RPMI7951 (cell line): ENCODE results near the gene C12orf57. TPM values are rescaled to one million over a fixed set of nuclear protein-coding genes. Genes with fewer than 3 reads are reported as not detected.

Source experiments
- DNase-seq: peaks from one replicate; pipeline ENCODE4 v3.0.0-alpha.2; 2012; ENCODE audit warnings: low read depth
- total RNA-seq: library from RNA; depleted of rRNA; stranded (reverse); fragments of >200 nt; shearing (Covaris generic); gene quantifications from 2 replicates; pipeline ENCODE4 v1.2.3, GENCODE V29; 2014

C12orf57 gene
- total RNA-seq, 1 experiment from 2014 or later: 245 TPM

DNA sequence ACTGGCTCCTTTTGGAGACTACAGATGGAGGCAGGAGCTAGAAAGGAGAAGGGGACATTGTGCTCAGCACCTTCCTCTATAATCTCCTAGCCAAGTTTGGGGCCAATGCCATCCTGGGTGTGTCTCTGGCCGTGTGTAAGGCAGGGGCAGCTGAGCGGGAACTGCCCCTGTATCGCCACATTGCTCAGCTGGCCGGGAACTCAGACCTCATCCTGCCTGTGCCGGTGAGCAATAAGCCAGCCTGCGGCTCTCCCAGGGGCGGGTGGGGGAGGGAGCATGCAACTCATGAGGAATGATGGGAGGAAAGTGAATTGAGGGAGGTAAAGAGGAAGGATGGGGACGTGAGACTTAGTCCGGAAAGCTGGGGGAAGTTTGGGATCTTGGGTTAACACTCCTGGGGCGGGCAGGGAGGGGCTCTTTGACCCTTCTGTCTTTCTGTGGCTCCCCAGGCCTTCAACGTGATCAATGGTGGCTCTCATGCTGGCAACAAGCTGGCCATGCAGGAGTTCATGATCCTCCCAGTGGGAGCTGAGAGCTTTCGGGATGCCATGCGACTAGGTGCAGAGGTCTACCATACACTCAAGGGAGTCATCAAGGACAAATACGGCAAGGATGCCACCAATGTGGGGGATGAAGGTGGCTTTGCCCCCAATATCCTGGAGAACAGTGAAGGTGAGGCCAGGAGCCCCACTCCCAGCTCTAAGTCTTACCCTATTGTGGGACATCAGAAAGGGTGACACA is 26.2 kb upstream of the C12orf57 start:
- no peak for DNase-seq

DNA sequence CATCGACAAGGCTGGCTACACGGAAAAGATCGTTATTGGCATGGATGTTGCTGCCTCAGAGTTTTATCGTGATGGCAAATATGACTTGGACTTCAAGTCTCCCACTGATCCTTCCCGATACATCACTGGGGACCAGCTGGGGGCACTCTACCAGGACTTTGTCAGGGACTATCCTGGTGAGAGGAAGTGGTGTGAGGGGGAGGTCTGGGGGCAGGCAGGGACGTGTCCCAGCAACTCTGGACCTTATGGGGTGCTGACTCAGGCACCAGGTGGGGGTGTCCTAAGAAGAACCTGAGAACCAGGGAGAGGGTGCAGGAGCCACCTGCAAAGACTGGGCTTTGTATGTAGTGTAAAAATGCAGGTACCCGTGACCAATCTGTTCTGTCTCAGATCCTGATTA is 24.2 kb upstream of the C12orf57 start:
- no peak for DNase-seq

DNA sequence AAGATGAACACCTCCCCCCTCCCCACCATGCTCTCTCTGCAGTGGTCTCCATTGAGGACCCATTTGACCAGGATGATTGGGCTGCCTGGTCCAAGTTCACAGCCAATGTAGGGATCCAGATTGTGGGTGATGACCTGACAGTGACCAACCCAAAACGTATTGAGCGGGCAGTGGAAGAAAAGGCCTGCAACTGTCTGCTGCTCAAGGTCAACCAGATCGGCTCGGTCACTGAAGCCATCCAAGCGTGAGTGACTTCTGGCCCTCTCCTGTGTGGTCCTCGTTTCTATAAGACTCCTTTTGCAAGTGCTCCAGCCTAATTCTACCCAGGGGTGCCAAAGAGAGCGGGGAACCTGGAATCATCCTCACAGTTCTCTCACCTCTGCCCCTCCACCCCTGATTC is 22.3 kb upstream of the C12orf57 start:
- DNase-seq: no peak

DNA sequence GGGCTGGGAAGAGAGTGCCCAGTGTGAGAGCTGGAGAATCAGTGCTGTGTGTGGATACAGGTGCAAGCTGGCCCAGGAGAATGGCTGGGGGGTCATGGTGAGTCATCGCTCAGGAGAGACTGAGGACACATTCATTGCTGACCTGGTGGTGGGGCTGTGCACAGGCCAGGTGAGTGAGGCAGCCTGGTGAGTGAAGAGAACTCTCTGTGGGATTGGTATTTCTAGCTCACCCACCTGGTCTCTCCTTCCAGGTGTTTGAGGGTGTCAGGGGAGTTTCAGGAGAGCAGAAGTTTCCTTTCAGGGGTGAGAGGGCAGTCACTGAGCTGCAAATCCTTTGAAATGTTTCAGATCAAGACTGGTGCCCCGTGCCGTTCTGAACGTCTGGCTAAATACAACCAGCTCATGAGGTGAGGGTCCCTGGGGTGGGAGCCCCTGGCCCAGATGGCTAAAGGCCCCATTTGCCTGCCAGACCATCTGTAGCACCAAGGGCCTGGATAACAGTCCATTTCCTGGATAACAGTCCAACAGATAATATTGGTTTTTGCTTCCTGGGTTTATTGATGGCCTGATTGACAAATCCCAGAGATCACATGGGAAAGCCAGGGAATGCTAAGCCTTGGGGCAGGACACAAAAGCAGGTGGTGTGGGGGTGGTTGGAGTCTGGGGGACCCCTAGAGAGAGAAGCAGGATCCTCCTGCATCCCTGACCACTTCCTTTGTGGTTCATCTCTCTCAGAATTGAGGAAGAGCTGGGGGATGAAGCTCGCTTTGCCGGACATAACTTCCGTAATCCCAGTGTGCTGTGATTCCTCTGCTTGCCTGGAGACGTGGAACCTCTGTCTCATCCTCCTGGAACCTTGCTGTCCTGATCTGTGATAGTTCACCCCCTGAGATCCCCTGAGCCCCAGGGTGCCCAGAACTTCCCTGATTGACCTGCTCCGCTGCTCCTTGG is 21.6 kb upstream of the C12orf57 start:
- DNase-seq: no peak

DNA sequence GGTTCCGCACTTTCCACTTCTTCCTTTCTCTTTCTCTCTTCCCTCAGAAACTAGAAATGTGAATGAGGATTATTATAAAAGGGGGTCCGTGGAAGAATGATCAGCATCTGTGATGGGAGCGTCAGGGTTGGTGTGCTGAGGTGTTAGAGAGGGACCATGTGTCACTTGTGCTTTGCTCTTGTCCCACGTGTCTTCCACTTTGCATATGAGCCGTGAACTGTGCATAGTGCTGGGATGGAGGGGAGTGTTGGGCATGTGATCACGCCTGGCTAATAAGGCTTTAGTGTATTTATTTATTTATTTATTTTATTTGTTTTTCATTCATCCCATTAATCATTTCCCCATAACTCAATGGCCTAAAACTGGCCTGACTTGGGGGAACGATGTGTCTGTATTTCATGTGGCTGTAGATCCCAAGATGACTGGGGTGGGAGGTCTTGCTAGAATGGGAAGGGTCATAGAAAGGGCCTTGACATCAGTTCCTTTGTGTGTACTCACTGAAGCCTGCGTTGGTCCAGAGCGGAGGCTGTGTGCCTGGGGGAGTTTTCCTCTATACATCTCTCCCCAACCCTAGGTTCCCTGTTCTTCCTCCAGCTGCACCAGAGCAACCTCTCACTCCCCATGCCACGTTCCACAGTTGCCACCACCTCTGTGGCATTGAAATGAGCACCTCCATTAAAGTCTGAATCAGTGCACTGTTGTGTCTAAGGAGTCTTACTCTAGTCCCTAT is 20.7 kb upstream of the C12orf57 start:
- no peak for DNase-seq

DNA sequence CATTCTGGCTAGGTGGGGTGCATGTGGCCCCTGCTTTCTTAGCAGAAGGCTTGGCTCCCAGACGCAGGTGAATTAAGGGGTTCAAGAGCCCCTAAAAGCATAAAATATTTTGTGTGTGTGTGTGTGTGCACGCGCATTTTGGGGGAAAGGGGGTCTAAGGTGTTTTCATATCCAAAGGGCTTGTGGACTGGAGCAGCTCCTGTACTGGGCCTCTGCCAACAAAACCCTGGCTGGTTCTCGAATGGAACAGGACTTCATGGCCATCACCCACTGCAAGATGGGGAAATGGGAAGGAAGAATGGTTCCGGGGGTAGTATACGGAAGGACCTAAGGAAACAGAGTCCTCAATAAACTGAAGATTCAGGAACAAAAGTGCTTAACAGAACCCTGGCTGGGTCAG is 20.0 kb upstream of the C12orf57 start:
- no peak for DNase-seq

DNA sequence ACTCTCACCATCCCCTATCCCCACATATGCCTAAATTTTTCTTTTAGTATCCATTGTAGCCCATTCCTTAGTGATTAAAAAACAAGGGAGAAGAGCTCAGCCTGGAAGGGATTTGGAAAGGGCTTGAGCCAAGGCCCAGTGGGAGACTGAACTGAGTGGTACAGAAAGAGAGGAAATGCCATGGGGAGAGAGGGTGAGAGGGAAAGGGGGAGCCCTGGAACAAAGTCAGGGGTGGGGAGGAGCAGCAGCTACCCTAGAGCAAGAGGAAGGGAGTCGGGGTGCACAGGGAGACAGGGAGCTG is 18.6 kb upstream of the C12orf57 start:
- no peak for DNase-seq

DNA sequence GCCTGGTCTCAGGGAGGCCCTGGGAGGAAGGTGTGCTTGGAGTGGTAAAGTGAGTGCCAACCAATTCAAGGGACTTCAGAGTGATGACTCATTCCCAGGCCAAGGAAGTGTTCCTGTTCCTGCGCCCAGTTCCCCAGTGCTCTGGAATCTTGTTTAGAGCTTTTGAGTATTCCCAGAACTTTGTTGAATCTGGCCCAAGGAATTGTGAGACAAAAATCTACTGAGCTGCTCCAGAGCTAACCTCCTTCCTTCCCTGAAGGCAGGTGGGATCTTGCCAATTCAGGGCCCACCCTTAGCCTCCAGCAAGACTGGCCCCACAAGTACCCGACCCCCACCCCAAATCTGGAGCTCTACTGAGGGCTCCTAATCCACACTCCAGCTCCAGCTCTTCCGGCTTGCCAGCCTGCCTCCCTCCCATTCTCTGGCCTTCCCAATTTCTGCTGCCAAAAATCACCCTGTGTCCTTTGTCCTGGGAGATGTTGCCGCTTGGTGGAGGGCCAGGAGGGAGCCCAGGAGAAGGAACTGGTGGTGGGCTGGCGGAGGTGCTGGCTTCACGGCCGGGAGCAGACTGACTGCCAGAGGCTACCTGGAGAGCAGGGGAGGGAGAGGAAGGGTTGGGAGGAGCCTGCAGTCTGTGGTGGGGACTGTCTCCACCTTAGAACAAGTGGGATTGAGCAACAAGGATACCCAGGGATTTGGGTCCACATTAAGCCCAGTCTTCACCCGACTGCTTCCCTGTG is 18.1 kb upstream of the C12orf57 start:
- peak; percentile 90 for DNase-seq

DNA sequence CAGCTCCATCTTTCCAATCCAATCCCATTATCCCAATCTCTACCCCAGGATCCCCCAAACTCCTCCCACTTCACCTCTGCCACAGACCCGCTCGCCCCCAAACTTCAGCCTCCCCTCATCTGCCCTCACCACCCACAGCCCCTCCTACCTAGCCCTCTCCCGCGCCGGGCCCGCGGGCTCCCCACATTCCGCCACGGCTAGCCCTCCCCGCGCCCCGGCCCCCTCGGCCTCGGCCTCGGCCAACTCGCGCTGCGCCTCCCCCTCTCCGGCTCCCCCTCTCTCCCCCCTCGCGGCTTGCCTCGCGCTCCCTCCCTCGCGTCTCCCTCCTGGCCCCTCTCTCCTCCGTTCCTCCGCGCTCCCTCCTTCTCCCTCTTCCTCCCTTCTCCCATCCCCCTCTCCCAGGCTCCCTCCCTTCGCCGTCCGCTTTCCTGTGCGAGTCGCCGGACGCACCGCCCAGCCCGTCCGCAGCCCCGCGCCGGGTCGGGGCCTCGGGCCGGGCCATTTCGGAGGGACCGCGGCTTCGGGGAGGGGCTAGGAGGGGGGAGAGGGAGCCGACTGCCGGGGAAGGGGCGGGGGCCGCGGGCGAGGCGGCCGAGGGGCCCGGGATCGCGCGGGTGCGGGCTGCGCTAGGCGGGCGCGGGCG is 16.3 kb upstream of the C12orf57 start, which contains the start of gene ATN1:
TSS of gene ATN1 (plus strand) at position 581 of the 643 bp plus-strand sequence. CDS start 6,043 bp downstream, outside the sequence.
- DNase-seq: peak; percentile 77

DNA sequence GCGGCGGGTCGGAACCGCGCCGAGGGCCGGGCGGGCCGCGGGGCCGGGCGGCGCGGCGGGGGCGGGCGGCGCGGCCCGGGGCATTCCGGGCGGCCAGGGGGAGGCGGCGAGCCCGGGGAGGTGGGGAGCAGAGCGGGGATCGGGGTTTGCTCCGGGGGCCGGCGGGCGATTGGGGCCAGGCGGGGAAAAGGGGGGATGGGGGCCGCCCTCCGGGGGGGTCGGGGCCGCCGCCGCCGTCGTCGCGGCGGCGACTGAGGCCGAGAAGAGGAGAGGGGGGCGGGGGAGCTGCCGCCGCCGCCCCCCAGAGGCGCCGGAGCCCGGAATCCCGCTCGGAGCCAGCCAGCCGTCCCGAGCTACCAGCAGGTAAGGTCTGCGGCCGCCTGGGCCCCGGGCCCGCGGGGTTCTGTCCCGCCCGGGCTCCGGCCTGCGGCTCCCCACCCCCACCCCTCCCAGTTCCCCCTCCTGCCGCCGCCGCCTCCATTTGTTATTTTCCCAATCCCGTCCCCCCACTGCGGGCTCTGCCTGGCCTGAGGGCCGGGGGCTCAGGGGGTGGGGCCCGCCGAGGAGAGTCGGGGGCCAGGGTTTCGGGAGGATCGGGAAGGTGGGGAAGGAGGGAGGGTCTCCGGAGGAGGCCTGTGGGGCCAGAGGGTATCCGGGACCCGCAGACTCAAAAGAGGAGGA is 15.7 kb upstream of the C12orf57 start:
- DNase-seq: no peak

DNA sequence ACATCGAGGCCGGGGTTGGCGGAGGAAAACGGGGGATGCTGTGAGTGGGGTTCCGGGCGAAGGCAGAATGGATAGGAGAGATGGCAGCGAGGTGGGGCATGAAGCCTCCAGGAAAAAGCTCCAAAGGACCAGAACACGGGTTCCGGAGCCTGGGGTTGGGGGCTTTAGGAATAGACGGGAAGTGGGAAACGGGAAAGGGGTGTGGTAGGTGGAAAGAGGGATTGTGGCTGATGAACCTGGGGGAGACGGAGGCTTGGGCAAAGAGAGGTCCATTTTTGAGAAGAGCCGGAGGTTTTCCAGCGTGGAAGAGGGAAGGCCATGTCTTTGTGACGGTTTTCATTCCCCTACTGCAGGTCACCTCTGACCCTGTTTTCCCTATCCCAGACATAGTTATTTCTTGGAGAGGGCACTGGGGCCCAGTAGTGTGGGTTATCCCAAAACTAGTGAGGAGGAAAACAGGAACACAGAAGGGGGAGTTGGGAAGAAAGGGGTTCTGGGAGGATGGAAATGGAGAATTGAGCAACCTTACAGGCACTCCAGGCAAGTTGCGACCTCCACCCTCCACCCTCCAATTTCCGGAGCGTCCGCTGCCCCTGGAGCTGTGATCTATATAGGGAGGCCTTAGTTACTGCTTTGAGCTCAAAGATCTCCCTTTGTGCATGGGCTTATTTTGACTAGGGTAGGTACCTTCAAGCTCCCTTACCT is 15.0 kb upstream of the C12orf57 start:
- no peak for DNase-seq

DNA sequence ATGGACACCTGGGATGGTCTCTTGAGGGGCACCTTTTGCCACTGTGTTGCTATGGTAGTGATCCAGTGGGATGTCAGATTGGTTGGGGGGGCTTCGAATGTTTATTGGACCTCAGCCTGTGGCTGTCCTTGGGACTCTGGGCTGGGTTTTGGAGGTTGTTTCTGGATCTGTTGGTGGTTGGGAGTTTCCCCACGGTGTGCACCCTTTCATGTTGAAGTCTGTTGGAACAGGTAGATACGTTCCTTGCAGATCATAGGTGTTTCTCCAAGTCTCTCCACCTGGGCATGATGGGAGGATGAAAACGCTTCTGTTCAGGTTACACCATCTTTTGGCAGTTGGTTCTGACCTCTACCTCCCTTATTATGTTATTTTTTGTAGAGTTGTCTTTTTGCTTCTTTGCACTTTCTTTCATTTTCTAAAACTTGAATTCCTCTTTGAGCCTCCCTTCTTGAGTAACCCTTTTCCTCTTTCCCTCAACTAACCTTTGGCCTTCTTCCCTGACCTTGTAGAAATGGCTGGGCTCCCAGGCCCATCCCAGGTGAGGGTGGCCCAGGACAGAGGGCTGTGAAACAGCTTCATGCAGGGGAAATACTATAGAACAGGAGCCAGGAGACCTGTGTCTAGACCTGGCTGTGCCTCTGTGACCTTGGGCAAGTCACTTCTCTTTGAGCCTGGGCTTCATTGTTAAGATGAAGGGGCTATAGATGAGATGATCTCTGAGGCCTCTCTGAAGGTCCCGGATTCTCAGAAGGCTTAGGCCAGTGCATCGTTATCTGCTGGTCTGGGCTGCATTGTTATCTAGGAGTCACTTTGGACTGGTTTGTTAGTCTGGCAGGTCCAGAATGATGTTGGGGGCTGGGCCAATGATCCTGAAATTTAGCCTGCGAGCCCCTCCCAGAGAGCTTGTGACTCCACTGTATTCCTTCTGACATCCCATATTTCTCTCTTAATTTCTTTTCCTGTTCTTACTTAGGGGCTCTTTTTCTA is 14.1 kb upstream of the C12orf57 start:
- DNase-seq: no peak

DNA sequence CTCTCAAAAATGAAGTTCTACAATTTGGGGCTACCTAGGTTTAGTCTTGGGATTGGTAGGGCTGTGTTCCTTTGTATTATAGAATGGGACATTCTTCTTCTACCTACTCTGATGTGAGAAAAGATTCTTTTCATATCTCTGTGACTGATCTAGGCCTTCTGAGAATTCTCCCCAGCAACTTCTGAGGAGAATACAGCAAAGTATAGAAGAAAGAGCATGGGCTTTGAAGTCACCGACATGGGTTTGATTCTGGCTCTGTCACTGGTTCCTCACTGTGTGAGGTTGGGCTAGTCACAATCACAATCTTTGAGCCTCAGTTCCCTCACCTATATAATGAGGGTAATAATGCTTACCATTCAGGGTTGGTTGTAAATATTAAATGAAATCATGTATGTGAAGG is 11.1 kb upstream of the C12orf57 start:
- no peak for DNase-seq

DNA sequence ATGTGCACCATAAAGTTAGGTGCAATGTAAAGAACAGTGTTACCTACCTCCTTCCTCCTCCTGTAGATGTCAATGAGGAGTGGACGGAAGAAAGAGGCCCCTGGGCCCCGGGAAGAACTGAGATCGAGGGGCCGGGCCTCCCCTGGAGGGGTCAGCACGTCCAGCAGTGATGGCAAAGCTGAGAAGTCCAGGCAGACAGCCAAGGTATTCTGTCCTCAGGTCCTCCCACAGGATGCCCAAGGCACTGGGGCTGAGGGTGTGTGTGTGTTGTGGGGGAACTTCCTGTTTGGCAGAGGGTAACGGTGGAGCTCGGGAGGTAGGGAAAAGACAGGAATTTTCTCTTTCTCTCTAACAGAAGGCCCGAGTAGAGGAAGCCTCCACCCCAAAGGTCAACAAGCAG is 9.7 kb upstream of the C12orf57 start:
- DNase-seq: no peak

DNA sequence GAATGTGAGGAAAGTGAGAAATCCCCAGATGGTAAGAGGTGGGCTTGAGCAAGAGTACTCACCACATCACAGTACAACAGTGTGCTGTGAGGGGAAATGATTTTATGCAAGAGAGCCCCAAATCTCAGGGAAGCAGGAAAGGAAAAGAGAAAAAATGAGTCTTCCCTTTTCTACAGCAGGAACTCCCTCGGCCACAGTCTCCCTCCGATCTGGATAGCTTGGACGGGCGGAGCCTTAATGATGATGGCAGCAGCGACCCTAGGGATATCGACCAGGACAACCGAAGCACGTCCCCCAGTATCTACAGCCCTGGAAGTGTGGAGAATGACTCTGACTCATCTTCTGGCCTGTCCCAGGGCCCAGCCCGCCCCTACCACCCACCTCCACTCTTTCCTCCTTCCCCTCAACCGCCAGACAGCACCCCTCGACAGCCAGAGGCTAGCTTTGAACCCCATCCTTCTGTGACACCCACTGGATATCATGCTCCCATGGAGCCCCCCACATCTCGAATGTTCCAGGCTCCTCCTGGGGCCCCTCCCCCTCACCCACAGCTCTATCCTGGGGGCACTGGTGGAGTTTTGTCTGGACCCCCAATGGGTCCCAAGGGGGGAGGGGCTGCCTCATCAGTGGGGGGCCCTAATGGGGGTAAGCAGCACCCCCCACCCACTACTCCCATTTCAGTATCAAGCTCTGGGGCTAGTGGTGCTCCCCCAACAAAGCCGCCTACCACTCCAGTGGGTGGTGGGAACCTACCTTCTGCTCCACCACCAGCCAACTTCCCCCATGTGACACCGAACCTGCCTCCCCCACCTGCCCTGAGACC is 8.2 kb upstream of the C12orf57 start:
- DNase-seq: no peak

DNA sequence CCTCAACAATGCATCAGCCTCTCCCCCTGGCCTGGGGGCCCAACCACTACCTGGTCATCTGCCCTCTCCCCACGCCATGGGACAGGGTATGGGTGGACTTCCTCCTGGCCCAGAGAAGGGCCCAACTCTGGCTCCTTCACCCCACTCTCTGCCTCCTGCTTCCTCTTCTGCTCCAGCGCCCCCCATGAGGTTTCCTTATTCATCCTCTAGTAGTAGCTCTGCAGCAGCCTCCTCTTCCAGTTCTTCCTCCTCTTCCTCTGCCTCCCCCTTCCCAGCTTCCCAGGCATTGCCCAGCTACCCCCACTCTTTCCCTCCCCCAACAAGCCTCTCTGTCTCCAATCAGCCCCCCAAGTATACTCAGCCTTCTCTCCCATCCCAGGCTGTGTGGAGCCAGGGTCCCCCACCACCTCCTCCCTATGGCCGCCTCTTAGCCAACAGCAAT is 7.6 kb upstream of the C12orf57 start:
- no peak for DNase-seq

DNA sequence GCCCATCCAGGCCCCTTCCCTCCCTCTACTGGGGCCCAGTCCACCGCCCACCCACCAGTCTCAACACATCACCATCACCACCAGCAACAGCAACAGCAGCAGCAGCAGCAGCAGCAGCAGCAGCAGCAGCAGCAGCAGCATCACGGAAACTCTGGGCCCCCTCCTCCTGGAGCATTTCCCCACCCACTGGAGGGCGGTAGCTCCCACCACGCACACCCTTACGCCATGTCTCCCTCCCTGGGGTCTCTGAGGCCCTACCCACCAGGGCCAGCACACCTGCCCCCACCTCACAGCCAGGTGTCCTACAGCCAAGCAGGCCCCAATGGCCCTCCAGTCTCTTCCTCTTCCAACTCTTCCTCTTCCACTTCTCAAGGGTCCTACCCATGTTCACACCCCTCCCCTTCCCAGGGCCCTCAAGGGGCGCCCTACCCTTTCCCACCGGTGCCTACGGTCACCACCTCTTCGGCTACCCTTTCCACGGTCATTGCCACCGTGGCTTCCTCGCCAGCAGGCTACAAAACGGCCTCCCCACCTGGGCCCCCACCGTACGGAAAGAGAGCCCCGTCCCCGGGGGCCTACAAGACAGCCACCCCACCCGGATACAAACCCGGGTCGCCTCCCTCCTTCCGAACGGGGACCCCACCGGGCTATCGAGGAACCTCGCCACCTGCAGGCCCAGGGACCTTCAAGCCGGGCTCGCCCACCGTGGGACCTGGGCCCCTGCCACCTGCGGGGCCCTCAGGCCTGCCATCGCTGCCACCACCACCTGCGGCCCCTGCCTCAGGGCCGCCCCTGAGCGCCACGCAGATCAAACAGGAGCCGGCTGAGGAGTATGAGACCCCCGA is 7.0 kb upstream of the C12orf57 start:
- DNase-seq: no peak
